ENCODE measurements around the gene CNNM2. TPM values are rescaled to one million over a fixed set of nuclear protein-coding genes. Genes with fewer than 3 reads are reported as not detected.

Gene CNNM2
- total RNA-seq, 1 experiment from 2014 or later, result 23.1 TPM

DNA sequence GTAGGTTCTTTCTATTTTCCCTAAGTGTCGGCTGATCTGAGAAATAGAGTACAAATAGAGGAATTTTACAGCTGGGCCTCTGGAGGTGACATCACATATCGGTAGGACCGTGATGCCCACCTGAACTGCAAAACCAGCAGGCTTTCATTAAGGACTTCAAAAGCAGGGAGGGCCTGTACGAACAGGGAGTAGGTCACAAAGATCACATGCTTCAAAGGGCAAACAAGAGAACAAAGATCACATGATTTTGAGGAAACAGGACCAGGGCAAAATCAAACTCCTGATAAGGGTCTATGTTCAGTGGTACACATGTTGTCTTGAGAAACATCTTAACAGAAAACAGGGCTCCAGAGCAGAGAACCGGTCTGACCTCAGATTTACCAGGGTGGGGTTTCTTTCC is 88.9 kb downstream of the CNNM2 start:
- intact Hi-C loops (cut with micrococcal nuclease), result no loop called here
- Histone ChIP-seq H3K27me3 (ENCODE audit: insufficient read depth, low read length) (no peaks in the 10 kb centered on the region), H3K79me2 (ENCODE audit: insufficient read depth, low read length) (no peaks in the 10 kb centered on the region), H3K9ac (ENCODE audit: low read length) (no peak overlapping the region), H3K4me3 (replicated peaks in 1 of 2; ENCODE audit: low read depth in 1 of 2, low read length in 2 of 2) (no peak overlapping the region), H3K9me2 (ENCODE audit: insufficient read depth) (no peaks in the 10 kb centered on the region), H3K27ac (ENCODE audit: low read depth, low read length) (no peak overlapping the region), H3K9me3 (ENCODE audit: control insufficient read depth in 1 of 2, insufficient read depth in 1 of 2, low read depth in 1 of 2, low read length in 2 of 2) (no peaks in the 10 kb centered on the region), H2AFZ (ENCODE audit: low read depth, low read length, poor library complexity, severe bottlenecking) (no peak overlapping the region), H4K20me1 (ENCODE audit: insufficient read depth) (no peaks in the 10 kb centered on the region), H3K4me2 (ENCODE audit: low read length) (no peak overlapping the region), H3K4me1 (ENCODE audit: control insufficient read depth in 1 of 2, insufficient read depth in 2 of 2, low read length in 2 of 2) (no peaks in the 10 kb centered on the region), H3K36me3 (ENCODE audit: control insufficient read depth in 1 of 2, insufficient read depth in 2 of 2, low read length in 2 of 2) (no peaks in the 10 kb centered on the region)
- ATAC-seq, result no peak
- ChIA-PET RAD21 (ENCODE audit: low non-redundant PET in 1 of 2, low total read pairs in 2 of 2, uncharacterized antibody in 2 of 2, unreplicated experiment in 2 of 2) (no interaction called here), POLR2A (no interaction called here), CTCF (no interaction called here)
- DNase-seq (ENCODE audit: low read depth, low spot score), result no peak
- TF ChIP-seq POLR2A (IDR thresholded peaks at IDR 0.05; ENCODE audit: borderline replicate concordance, extremely low read depth, insufficient read depth, insufficient read length) (no peak), POLR2AphosphoS5 (IDR thresholded peaks at IDR 0.05; ENCODE audit: low read depth, low read length) (no peak), SP1 (IDR thresholded peaks at IDR 0.05; ENCODE audit: low read depth) (no peak), CEBPB (IDR thresholded peaks at IDR 0.05; ENCODE audit: low read depth) (no peak), ZNF274 (IDR thresholded peaks at IDR 0.05; ENCODE audit: low read depth, low read length) (no peak), YY1 (IDR thresholded peaks at IDR 0.05; ENCODE audit: extremely low read depth, insufficient replicate concordance, low read depth, low read length) (no peak), FOSL1 (IDR thresholded peaks at IDR 0.05; ENCODE audit: low read depth) (no peak)
- TF ChIP-seq, protein P1, sequence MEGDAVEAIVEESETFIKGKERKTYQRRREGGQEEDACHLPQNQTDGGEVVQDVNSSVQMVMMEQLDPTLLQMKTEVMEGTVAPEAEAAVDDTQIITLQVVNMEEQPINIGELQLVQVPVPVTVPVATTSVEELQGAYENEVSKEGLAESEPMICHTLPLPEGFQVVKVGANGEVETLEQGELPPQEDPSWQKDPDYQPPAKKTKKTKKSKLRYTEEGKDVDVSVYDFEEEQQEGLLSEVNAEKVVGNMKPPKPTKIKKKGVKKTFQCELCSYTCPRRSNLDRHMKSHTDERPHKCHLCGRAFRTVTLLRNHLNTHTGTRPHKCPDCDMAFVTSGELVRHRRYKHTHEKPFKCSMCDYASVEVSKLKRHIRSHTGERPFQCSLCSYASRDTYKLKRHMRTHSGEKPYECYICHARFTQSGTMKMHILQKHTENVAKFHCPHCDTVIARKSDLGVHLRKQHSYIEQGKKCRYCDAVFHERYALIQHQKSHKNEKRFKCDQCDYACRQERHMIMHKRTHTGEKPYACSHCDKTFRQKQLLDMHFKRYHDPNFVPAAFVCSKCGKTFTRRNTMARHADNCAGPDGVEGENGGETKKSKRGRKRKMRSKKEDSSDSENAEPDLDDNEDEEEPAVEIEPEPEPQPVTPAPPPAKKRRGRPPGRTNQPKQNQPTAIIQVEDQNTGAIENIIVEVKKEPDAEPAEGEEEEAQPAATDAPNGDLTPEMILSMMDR (IDR thresholded peaks at IDR 0.05 in 2 of 3, conservative IDR thresholded peaks at IDR 0.05 in 1 of 3; ENCODE audit: borderline replicate concordance in 1 of 3, insufficient read depth in 1 of 3, low read depth in 2 of 3, low read length in 2 of 3), result no peak
- TF ChIP-seq, protein P2, sequence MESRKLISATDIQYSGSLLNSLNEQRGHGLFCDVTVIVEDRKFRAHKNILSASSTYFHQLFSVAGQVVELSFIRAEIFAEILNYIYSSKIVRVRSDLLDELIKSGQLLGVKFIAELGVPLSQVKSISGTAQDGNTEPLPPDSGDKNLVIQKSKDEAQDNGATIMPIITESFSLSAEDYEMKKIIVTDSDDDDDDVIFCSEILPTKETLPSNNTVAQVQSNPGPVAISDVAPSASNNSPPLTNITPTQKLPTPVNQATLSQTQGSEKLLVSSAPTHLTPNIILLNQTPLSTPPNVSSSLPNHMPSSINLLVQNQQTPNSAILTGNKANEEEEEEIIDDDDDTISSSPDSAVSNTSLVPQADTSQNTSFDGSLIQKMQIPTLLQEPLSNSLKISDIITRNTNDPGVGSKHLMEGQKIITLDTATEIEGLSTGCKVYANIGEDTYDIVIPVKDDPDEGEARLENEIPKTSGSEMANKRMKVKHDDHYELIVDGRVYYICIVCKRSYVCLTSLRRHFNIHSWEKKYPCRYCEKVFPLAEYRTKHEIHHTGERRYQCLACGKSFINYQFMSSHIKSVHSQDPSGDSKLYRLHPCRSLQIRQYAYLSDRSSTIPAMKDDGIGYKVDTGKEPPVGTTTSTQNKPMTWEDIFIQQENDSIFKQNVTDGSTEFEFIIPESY (IDR thresholded peaks at IDR 0.05; ENCODE audit: extremely low read depth, insufficient replicate concordance, low read length), result no peak
- no TSS peak for BruUV-seq (replicated peaks)
